SU-DHL-6 (cell line): ENCODE measurements around the gene B4GALNT3.
A peak's percentile ranks its signal among the peaks of the same experiment; 100 is the strongest.

Source experiments
- H2AFZ ChIP-seq: fragments of 200-600 bp; sonication (generic); 2 replicates; pipeline ENCODE4 v1.6.1; 2014; ENCODE audit warnings: low read depth, mild to moderate bottlenecking, moderate library complexity, mixed read lengths, antibody characterized with exemption, low read length; ENCODE audit not compliant: severe bottlenecking
- H3F3A ChIP-seq: fragments of 200-600 bp; shearing (Covaris generic); 2 replicates; pipeline ENCODE4 v1.6.0; 2016; ENCODE audit warnings: antibody characterized with exemption, mild to moderate bottlenecking; ENCODE audit not compliant: insufficient read depth
- H3K27ac ChIP-seq: fragments of 200-600 bp; sonication (generic); 2 replicates; pipeline ENCODE4 v1.5.1; 2016; ENCODE audit warnings: low read depth, mild to moderate bottlenecking, low read length, moderate library complexity, mixed read lengths
- H3K27me3 ChIP-seq: fragments of 200-600 bp; sonication (generic), shearing (Covaris generic); 2 replicates; pipeline ENCODE4 v1.6.0; 2014; ENCODE audit warnings: mild to moderate bottlenecking, low read length
- H3K36me3 ChIP-seq: fragments of 200-600 bp; sonication (generic); 2 replicates; pipeline ENCODE4 v1.6.1; 2014; ENCODE audit warnings: mild to moderate bottlenecking, low read length, mixed read lengths
- H3K4me2 ChIP-seq: fragments of 300-600, 200-600 bp; shearing (Covaris generic), sonication (generic); 2 replicates; pipeline ENCODE4 v1.6.0; 2014; ENCODE audit warnings: low read length, low read depth, mild to moderate bottlenecking; ENCODE audit not compliant: poor library complexity, severe bottlenecking
- H3K4me3 ChIP-seq: fragments of 200-600 bp; sonication (generic); 2 replicates; pipeline ENCODE4 v1.5.1; 2014; ENCODE audit warnings: antibody characterized with exemption, low read length, mild to moderate bottlenecking, mixed read lengths; ENCODE audit not compliant: insufficient read depth, poor library complexity, severe bottlenecking
- H3K79me2 ChIP-seq: fragments of 200-600 bp; sonication (generic); 2 replicates; pipeline ENCODE4 v1.6.1; 2014; ENCODE audit warnings: mild to moderate bottlenecking, low read length, moderate library complexity; ENCODE audit not compliant: insufficient read depth
- H3K9ac ChIP-seq: fragments of 200-600 bp; sonication (generic); 2 replicates; pipeline ENCODE4 v1.7.0; 2014; ENCODE audit warnings: mild to moderate bottlenecking, low read length
- H3K9me2 ChIP-seq: fragments of 200-600 bp; sonication (generic); replicated peaks from 2 replicates; pipeline ENCODE4 v1.6.1; 2014; ENCODE audit warnings: low read length; ENCODE audit not compliant: insufficient read depth
- H3K9me3 ChIP-seq: fragments of 200-600 bp; sonication (generic); 2 replicates; pipeline ENCODE4 v1.6.1; 2014; ENCODE audit warnings: low read length, mixed read lengths; ENCODE audit not compliant: insufficient read depth
- H4K20me1 ChIP-seq: fragments of 200-600 bp; sonication (generic); 2 replicates; pipeline ENCODE4 v1.6.1; 2014; ENCODE audit warnings: low read depth, mild to moderate bottlenecking, antibody characterized with exemption, low read length, moderate library complexity, mixed read lengths
- EZH2phosphoT487 ChIP-seq: fragments of 200-600 bp; sonication (generic), shearing (Covaris generic); conservative IDR thresholded peaks from 2 replicates; pipeline ENCODE4 v1.6.1; 2018; ENCODE audit warnings: mild to moderate bottlenecking, antibody characterized with exemption, low read length, moderate library complexity, mixed read lengths
- TF ChIP-seq, protein P1 (sequence below): fragments of 200-600 bp; sonication (generic); IDR thresholded peaks from one replicate; pipeline ENCODE4 v1.5.1; 2017; ENCODE audit warnings: antibody characterized with exemption, mild to moderate bottlenecking, low read length, moderate library complexity; ENCODE audit not compliant: insufficient read depth, poor library complexity, severe bottlenecking

B4GALNT3 gene

DNA sequence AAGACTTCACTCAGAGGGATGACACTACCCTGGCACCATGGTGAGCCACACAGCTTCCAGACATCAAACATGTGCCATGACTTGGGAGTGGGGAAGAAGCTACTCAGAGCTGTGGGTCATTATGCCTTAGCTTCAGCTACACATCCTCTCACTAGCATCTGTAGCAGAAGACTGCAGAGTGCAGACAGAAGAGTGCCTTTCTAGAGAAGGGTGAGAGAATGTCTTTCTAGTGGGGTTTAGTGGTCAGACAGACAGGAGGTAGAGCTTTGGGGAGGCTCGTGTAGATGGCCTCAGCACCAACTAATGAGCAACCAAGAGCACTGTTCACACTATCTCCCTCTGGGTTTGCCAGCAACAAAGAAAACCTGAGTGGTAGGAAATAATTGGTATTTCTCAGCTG, 4.9 kb upstream of the B4GALNT3 start:
- Histone ChIP-seq H3K27me3 (no peaks in the 10 kb centered on the region), H3K9ac (no peak overlapping the region), H3K27ac (no peak overlapping the region), H3K36me3 (no peaks in the 10 kb centered on the region), H3F3A (peaks cover 7% of the 10 kb centered on the region; the same call in 1 of the 2 replicates), H3K9me3 (no peaks in the 10 kb centered on the region), H4K20me1 (no peaks in the 10 kb centered on the region), H3K79me2 (no peaks in the 10 kb centered on the region), H3K4me3 (no peak overlapping the region), H3K4me2 (no peak overlapping the region), H3K9me2 (no peaks in the 10 kb centered on the region), H2AFZ (no peak overlapping the region)
- TF ChIP-seq, protein P1, sequence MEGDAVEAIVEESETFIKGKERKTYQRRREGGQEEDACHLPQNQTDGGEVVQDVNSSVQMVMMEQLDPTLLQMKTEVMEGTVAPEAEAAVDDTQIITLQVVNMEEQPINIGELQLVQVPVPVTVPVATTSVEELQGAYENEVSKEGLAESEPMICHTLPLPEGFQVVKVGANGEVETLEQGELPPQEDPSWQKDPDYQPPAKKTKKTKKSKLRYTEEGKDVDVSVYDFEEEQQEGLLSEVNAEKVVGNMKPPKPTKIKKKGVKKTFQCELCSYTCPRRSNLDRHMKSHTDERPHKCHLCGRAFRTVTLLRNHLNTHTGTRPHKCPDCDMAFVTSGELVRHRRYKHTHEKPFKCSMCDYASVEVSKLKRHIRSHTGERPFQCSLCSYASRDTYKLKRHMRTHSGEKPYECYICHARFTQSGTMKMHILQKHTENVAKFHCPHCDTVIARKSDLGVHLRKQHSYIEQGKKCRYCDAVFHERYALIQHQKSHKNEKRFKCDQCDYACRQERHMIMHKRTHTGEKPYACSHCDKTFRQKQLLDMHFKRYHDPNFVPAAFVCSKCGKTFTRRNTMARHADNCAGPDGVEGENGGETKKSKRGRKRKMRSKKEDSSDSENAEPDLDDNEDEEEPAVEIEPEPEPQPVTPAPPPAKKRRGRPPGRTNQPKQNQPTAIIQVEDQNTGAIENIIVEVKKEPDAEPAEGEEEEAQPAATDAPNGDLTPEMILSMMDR: no peak
- no peak for TF ChIP-seq EZH2phosphoT487

- TF ChIP-seq, protein P1: no peak
- TF ChIP-seq EZH2phosphoT487: no peak
These were observed 3.9 kb upstream of the B4GALNT3 start for GRCh38 chr12:455821-456220.

GRCh38 chr12:457676-458075, 2.1 kb upstream of the B4GALNT3 start:
- no peak overlapping the region for H3K4me2 ChIP-seq
- no peak overlapping the region for H3K9ac ChIP-seq
- no peaks in the 10 kb centered on the region for H3K9me3 ChIP-seq
- no peak overlapping the region for H2AFZ ChIP-seq
- no peaks in the 10 kb centered on the region for H3K27me3 ChIP-seq
- TF ChIP-seq, protein P1: no peak
- no peak for TF ChIP-seq EZH2phosphoT487
- no peaks in the 10 kb centered on the region for H4K20me1 ChIP-seq
- no peak overlapping the region for H3K4me3 ChIP-seq
- H3K9me2 ChIP-seq: no peaks in the 10 kb centered on the region
- peaks cover 7% of the 10 kb centered on the region; the same call in 1 of the 2 replicates for H3F3A ChIP-seq
- no peak overlapping the region for H3K27ac ChIP-seq
- H3K79me2 ChIP-seq: no peaks in the 10 kb centered on the region
- no peaks in the 10 kb centered on the region for H3K36me3 ChIP-seq

More at GRCh38 chr12:455821-456220, 3.9 kb upstream of the B4GALNT3 start:
- Histone ChIP-seq H2AFZ (no peak overlapping the region), H3K27me3 (no peaks in the 10 kb centered on the region), H3K9ac (no peak overlapping the region), H3K4me2 (no peak overlapping the region), H3K79me2 (no peaks in the 10 kb centered on the region), H3K9me2 (no peaks in the 10 kb centered on the region), H3F3A (peaks cover 7% of the 10 kb centered on the region; the same call in 1 of the 2 replicates), H3K4me3 (no peak overlapping the region), H3K36me3 (no peaks in the 10 kb centered on the region), H3K27ac (no peak overlapping the region), H4K20me1 (no peaks in the 10 kb centered on the region), H3K9me3 (no peaks in the 10 kb centered on the region)

GRCh38 chr12:459050-459429, 699 bp upstream of the B4GALNT3 start:
- H3K9ac ChIP-seq: no peak overlapping the region
- peaks cover 7% of the 10 kb centered on the region; the same call in 1 of the 2 replicates for H3F3A ChIP-seq
- H3K4me2 ChIP-seq: peak overlapping the region; percentile 54
- TF ChIP-seq EZH2phosphoT487: no peak
- TF ChIP-seq, protein P1: no peak
- H4K20me1 ChIP-seq: no peaks in the 10 kb centered on the region
- H3K9me3 ChIP-seq: no peaks in the 10 kb centered on the region
- no peaks in the 10 kb centered on the region for H3K79me2 ChIP-seq
- no peaks in the 10 kb centered on the region for H3K27me3 ChIP-seq
- H2AFZ ChIP-seq: no peak overlapping the region
- H3K4me3 ChIP-seq: peak overlapping the region; percentile 20
- no peak overlapping the region for H3K27ac ChIP-seq
- no peaks in the 10 kb centered on the region for H3K9me2 ChIP-seq
- H3K36me3 ChIP-seq: no peaks in the 10 kb centered on the region
